ENCODE data around the gene SPHK1.

The SPHK1 gene

GRCh38 chr17:76416457-76416856 is 32.0 kb downstream of the SPHK1 start:
- peaks cover 7% of the 10 kb centered on the region; the same call in 1 of the 2 replicates for H3K4me1 ChIP-seq (ENCODE audit: control insufficient read depth, insufficient read depth, low read length)
- H3K27me3 ChIP-seq (ENCODE audit: control insufficient read depth, insufficient read depth, low read length) = no peaks in the 10 kb centered on the region
- H3K36me3 ChIP-seq (ENCODE audit: control insufficient read depth, insufficient read depth, low read length) = peaks cover 23% of the 10 kb centered on the region
- H3K9me3 ChIP-seq (ENCODE audit: control insufficient read depth, insufficient read depth, low read length) = no peaks in the 10 kb centered on the region
- H3K27ac ChIP-seq (ENCODE audit: low read depth, low read length) = no peak overlapping the region
- no peak overlapping the region for H3K9ac ChIP-seq (ENCODE audit: low read depth, low read length)
- H3K4me3 ChIP-seq (ENCODE audit: low read depth, low read length) = no peak overlapping the region

- no peak overlapping the region for H3K27ac ChIP-seq (ENCODE audit: low read depth, low read length)
- H3K4me1 ChIP-seq (ENCODE audit: control insufficient read depth, insufficient read depth, low read length) = peaks cover 7% of the 10 kb centered on the region; the same call in 1 of the 2 replicates
- no peaks in the 10 kb centered on the region for H3K9me3 ChIP-seq (ENCODE audit: control insufficient read depth, insufficient read depth, low read length)
- H3K36me3 ChIP-seq (ENCODE audit: control insufficient read depth, insufficient read depth, low read length) = peaks cover 23% of the 10 kb centered on the region
- H3K4me3 ChIP-seq (ENCODE audit: low read depth, low read length) = no peak overlapping the region
- H3K9ac ChIP-seq (ENCODE audit: low read depth, low read length) = no peak overlapping the region
- H3K27me3 ChIP-seq (ENCODE audit: control insufficient read depth, insufficient read depth, low read length) = no peaks in the 10 kb centered on the region
These were observed 32.5 kb downstream of the SPHK1 start for GRCh38 chr17:76416899-76417298.

DNA sequence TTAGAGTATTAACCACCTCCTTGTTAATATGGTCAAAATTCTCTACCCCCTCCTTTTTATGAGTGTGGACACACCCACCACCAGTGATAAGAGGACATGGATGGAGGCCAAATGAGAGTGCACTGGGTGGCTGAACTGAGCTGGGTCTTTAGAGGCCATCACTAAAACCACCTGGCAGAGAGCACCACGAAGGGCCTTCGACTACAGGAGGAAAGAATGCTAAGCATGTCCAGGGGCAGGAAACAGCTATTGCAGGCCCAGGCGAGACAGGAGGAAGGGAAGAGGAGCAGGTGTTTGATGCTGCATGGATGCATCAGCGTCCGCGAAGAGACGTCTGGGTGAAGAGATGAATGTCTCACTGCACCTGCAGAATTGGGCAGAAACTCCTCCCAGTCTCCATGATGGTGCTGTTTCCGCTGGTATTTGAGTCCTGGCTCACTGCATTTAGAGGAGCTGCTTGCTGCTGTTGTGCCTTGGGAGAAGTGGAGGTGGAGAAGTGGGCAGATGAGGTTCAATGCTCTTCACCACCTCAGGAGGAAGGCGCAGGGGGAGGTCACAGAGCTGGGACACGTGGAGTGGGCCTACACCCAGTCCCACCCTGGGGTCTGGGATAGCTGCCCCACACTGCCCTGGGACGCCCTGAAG is 33.2 kb downstream of the SPHK1 start:
- peaks cover 7% of the 10 kb centered on the region; the same call in 1 of the 2 replicates for H3K4me1 ChIP-seq (ENCODE audit: control insufficient read depth, insufficient read depth, low read length)
- no peaks in the 10 kb centered on the region for H3K9me3 ChIP-seq (ENCODE audit: control insufficient read depth, insufficient read depth, low read length)
- no peak overlapping the region for H3K9ac ChIP-seq (ENCODE audit: low read depth, low read length)
- H3K36me3 ChIP-seq (ENCODE audit: control insufficient read depth, insufficient read depth, low read length) = peaks cover 20% of the 10 kb centered on the region
- no peak overlapping the region for H3K4me3 ChIP-seq (ENCODE audit: low read depth, low read length)
- no peaks in the 10 kb centered on the region for H3K27me3 ChIP-seq (ENCODE audit: control insufficient read depth, insufficient read depth, low read length)
- H3K27ac ChIP-seq (ENCODE audit: low read depth, low read length) = no peak overlapping the region

- H3K9me3 ChIP-seq (ENCODE audit: control insufficient read depth, insufficient read depth, low read length) = no peaks in the 10 kb centered on the region
- no peak overlapping the region for H3K9ac ChIP-seq (ENCODE audit: low read depth, low read length)
- H3K4me1 ChIP-seq (ENCODE audit: control insufficient read depth, insufficient read depth, low read length) = peaks cover 3% of the 10 kb centered on the region; the same call in 1 of the 2 replicates
- peaks cover 16% of the 10 kb centered on the region; the same call in 1 of the 2 replicates for H3K36me3 ChIP-seq (ENCODE audit: control insufficient read depth, insufficient read depth, low read length)
- H3K27ac ChIP-seq (ENCODE audit: low read depth, low read length) = no peak overlapping the region
- H3K4me3 ChIP-seq (ENCODE audit: low read depth, low read length) = no peak overlapping the region
- H3K27me3 ChIP-seq (ENCODE audit: control insufficient read depth, insufficient read depth, low read length) = no peaks in the 10 kb centered on the region
These were observed 35.3 kb downstream of the SPHK1 start for GRCh38 chr17:76419576-76420260.

GRCh38 chr17:76420356-76421043 is 36.1 kb downstream of the SPHK1 start:
- no peak overlapping the region for H3K9ac ChIP-seq (ENCODE audit: low read depth, low read length)
- H3K4me3 ChIP-seq (ENCODE audit: low read depth, low read length) = no peak overlapping the region
- no peaks in the 10 kb centered on the region for H3K4me1 ChIP-seq (ENCODE audit: control insufficient read depth, insufficient read depth, low read length)
- H3K9me3 ChIP-seq (ENCODE audit: control insufficient read depth, insufficient read depth, low read length) = no peaks in the 10 kb centered on the region
- peaks cover 16% of the 10 kb centered on the region; the same call in 1 of the 2 replicates for H3K36me3 ChIP-seq (ENCODE audit: control insufficient read depth, insufficient read depth, low read length)
- H3K27ac ChIP-seq (ENCODE audit: low read depth, low read length) = no peak overlapping the region
- no peaks in the 10 kb centered on the region for H3K27me3 ChIP-seq (ENCODE audit: control insufficient read depth, insufficient read depth, low read length)

- no peak overlapping the region for H3K9ac ChIP-seq (ENCODE audit: low read depth, low read length)
- H3K36me3 ChIP-seq (ENCODE audit: control insufficient read depth, insufficient read depth, low read length) = peaks cover 13% of the 10 kb centered on the region; the same call in 1 of the 2 replicates
- H3K9me3 ChIP-seq (ENCODE audit: control insufficient read depth, insufficient read depth, low read length) = no peaks in the 10 kb centered on the region
- no peaks in the 10 kb centered on the region for H3K27me3 ChIP-seq (ENCODE audit: control insufficient read depth, insufficient read depth, low read length)
- H3K27ac ChIP-seq (ENCODE audit: low read depth, low read length) = no peak overlapping the region
- H3K4me1 ChIP-seq (ENCODE audit: control insufficient read depth, insufficient read depth, low read length) = no peaks in the 10 kb centered on the region
- no peak overlapping the region for H3K4me3 ChIP-seq (ENCODE audit: low read depth, low read length)
These were observed 36.6 kb downstream of the SPHK1 start for GRCh38 chr17:76421044-76421407.

DNA sequence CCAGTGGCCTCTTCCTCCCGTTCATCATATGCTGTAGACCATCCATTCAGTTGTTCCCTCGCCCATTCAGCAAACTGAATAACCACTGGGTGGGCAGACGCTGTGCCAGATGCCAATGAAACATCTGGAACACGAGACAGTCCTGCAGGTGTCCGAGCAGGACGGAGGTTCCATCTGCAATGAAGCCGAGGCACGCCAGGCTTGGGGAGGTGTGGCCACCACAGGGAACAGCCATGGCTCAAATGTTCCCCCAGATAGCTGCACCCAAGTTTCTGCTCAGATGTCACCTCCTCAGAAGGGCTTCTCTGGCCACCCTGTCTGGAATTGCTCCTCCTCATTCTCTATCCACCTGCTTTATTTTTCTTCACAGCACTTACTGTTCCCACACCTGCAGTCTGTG is 38.0 kb downstream of the SPHK1 start:
- no peak overlapping the region for H3K27ac ChIP-seq (ENCODE audit: low read depth, low read length)
- no peaks in the 10 kb centered on the region for H3K4me1 ChIP-seq (ENCODE audit: control insufficient read depth, insufficient read depth, low read length)
- no peak overlapping the region for H3K4me3 ChIP-seq (ENCODE audit: low read depth, low read length)
- 0 out of 2 replicates have a peak, but pooled peaks cover 4% of the 10 kb centered on the region for H3K36me3 ChIP-seq (ENCODE audit: control insufficient read depth, insufficient read depth, low read length)
- H3K9me3 ChIP-seq (ENCODE audit: control insufficient read depth, insufficient read depth, low read length) = no peaks in the 10 kb centered on the region
- H3K27me3 ChIP-seq (ENCODE audit: control insufficient read depth, insufficient read depth, low read length) = no peaks in the 10 kb centered on the region
- no peak overlapping the region for H3K9ac ChIP-seq (ENCODE audit: low read depth, low read length)

GRCh38 chr17:76422860-76423259 is 38.5 kb downstream of the SPHK1 start:
- Histone ChIP-seq H3K36me3 (ENCODE audit: control insufficient read depth, insufficient read depth, low read length) (no peaks in the 10 kb centered on the region), H3K27me3 (ENCODE audit: control insufficient read depth, insufficient read depth, low read length) (no peaks in the 10 kb centered on the region), H3K4me1 (ENCODE audit: control insufficient read depth, insufficient read depth, low read length) (no peaks in the 10 kb centered on the region), H3K9me3 (ENCODE audit: control insufficient read depth, insufficient read depth, low read length) (no peaks in the 10 kb centered on the region), H3K4me3 (ENCODE audit: low read depth, low read length) (no peak overlapping the region), H3K9ac (ENCODE audit: low read depth, low read length) (no peak overlapping the region), H3K27ac (ENCODE audit: low read depth, low read length) (no peak overlapping the region)

DNA sequence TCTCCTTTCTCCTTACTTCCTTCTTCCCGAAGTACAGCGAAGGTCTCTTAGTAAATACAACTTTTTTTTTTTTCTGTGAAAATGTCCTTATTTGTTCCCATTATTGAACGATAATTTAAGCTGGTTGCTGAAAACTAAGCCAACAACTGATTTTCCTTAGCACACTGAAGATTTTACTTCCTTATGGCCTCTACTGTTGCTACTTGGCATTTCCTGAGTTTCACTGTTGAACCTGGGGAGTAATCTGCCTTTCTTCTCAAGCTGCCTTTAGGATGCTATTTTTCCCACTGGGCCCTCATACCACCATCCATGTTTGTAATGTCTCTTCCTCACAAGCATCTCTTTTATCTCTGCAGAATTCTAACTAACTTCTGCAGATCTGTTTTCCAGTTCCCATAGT is 42.4 kb downstream of the SPHK1 start:
- Histone ChIP-seq H3K9ac (ENCODE audit: low read depth, low read length) (no peak overlapping the region), H3K27ac (ENCODE audit: low read depth, low read length) (no peak overlapping the region), H3K4me3 (ENCODE audit: low read depth, low read length) (no peak overlapping the region), H3K36me3 (ENCODE audit: control insufficient read depth, insufficient read depth, low read length) (peaks cover 3% of the 10 kb centered on the region; the same call in 1 of the 2 replicates), H3K4me1 (ENCODE audit: control insufficient read depth, insufficient read depth, low read length) (peaks cover 19% of the 10 kb centered on the region), H3K9me3 (ENCODE audit: control insufficient read depth, insufficient read depth, low read length) (no peaks in the 10 kb centered on the region), H3K27me3 (ENCODE audit: control insufficient read depth, insufficient read depth, low read length) (no peaks in the 10 kb centered on the region)

- H3K9ac ChIP-seq (ENCODE audit: low read depth, low read length) = no peak overlapping the region
- no peaks in the 10 kb centered on the region for H3K27me3 ChIP-seq (ENCODE audit: control insufficient read depth, insufficient read depth, low read length)
- H3K4me1 ChIP-seq (ENCODE audit: control insufficient read depth, insufficient read depth, low read length) = peaks cover 25% of the 10 kb centered on the region
- H3K27ac ChIP-seq (ENCODE audit: low read depth, low read length) = no peak overlapping the region
- no peaks in the 10 kb centered on the region for H3K9me3 ChIP-seq (ENCODE audit: control insufficient read depth, insufficient read depth, low read length)
- H3K36me3 ChIP-seq (ENCODE audit: control insufficient read depth, insufficient read depth, low read length) = peaks cover 3% of the 10 kb centered on the region; the same call in 1 of the 2 replicates
- H3K4me3 ChIP-seq (ENCODE audit: low read depth, low read length) = no peak overlapping the region
These were observed 43.3 kb downstream of the SPHK1 start for GRCh38 chr17:76427501-76428231.

Data from HUES48 (cell line).